HEK293T (cell line): ENCODE measurements around the gene TTC38.

Experiments
- CTCF ChIA-PET: fragments of 350-600 bp; formaldehyde crosslinking; extraction: SDS; loops from one replicate; lab custom pipeline; 2021; ENCODE audit warnings: antibody characterized with exemption, inconsistent platforms; lab: Yijun Ruan, JAX
- POLR2A ChIA-PET: fragments of 350-600 bp; formaldehyde crosslinking; extraction: SDS; loops from one replicate; lab custom pipeline; 2020; ENCODE audit warnings: antibody characterized with exemption, inconsistent platforms; lab: Yijun Ruan, JAX
- DNase-seq: peaks from one replicate; pipeline ENCODE4 v3.0.0; 2012; ENCODE audit warnings: mixed read lengths; ENCODE audit errors: extremely low spot score
- ARNT ChIP-seq: fragments of 450-650 bp; IDR thresholded peaks from 2 replicates; pipeline ENCODE4 v1.6.1; 2017; ENCODE audit warnings: mild to moderate bottlenecking
- BHLHE40 ChIP-seq: fragments of 450-650 bp; IDR thresholded peaks from 2 replicates; pipeline ENCODE4 v1.6.1; 2016; ENCODE audit warnings: mild to moderate bottlenecking, moderate library complexity, borderline replicate concordance
- CTBP1 ChIP-seq: fragments of 450-650 bp; IDR thresholded peaks from 2 replicates; pipeline ENCODE4 v1.6.1; 2016; ENCODE audit warnings: borderline replicate concordance
- ELF4 ChIP-seq: fragments of 450-650 bp; IDR thresholded peaks from 2 replicates; pipeline ENCODE4 v1.6.1; 2017; ENCODE audit warnings: antibody characterized with exemption
- FOXA1 ChIP-seq: fragments of 450-650 bp; IDR thresholded peaks from 2 replicates; pipeline ENCODE4 v1.6.1; 2016; ENCODE audit warnings: mild to moderate bottlenecking
- FOXK2 ChIP-seq: fragments of 450-650 bp; IDR thresholded peaks from 2 replicates; pipeline ENCODE4 v1.6.1; 2016; ENCODE audit warnings: mild to moderate bottlenecking
- FOXM1 ChIP-seq: fragments of 450-650 bp; IDR thresholded peaks from 2 replicates; pipeline ENCODE4 v1.6.1; 2017; ENCODE audit warnings: mild to moderate bottlenecking, borderline replicate concordance
- HDGF ChIP-seq: fragments of 450-650 bp; IDR thresholded peaks from 2 replicates; pipeline ENCODE4 v1.6.1; 2017; ENCODE audit warnings: antibody characterized with exemption, borderline replicate concordance
- L3MBTL2 ChIP-seq: fragments of 450-650 bp; conservative IDR thresholded peaks from 2 replicates; pipeline ENCODE4 v1.6.1; 2016; ENCODE audit warnings: mild to moderate bottlenecking
- LEF1 ChIP-seq: fragments of 450-650 bp; IDR thresholded peaks from 2 replicates; pipeline ENCODE4 v1.6.1; 2017; ENCODE audit warnings: mild to moderate bottlenecking, borderline replicate concordance
- NFRKB ChIP-seq: fragments of 450-650 bp; IDR thresholded peaks from 2 replicates; pipeline ENCODE4 v1.6.1; 2016; ENCODE audit warnings: mild to moderate bottlenecking, moderate library complexity
- SP1 ChIP-seq: fragments of 450-650 bp; IDR thresholded peaks from 2 replicates; pipeline ENCODE4 v1.6.1; 2017
- SUZ12 ChIP-seq: fragments of 450-650 bp; IDR thresholded peaks from 2 replicates; pipeline ENCODE4 v1.6.1; 2016; ENCODE audit warnings: mild to moderate bottlenecking
- TARDBP ChIP-seq: fragments of 450-650 bp; IDR thresholded peaks from 2 replicates; pipeline ENCODE4 v1.6.1; 2016
- ZNF384 ChIP-seq: fragments of 450-650 bp; IDR thresholded peaks from 2 replicates; pipeline ENCODE4 v1.6.1; 2016
- TF ChIP-seq, protein P1 (sequence below): fragments of 450-650 bp; IDR thresholded peaks from 2 replicates; pipeline ENCODE4 v1.6.1; 2016

Gene TTC38

DNA sequence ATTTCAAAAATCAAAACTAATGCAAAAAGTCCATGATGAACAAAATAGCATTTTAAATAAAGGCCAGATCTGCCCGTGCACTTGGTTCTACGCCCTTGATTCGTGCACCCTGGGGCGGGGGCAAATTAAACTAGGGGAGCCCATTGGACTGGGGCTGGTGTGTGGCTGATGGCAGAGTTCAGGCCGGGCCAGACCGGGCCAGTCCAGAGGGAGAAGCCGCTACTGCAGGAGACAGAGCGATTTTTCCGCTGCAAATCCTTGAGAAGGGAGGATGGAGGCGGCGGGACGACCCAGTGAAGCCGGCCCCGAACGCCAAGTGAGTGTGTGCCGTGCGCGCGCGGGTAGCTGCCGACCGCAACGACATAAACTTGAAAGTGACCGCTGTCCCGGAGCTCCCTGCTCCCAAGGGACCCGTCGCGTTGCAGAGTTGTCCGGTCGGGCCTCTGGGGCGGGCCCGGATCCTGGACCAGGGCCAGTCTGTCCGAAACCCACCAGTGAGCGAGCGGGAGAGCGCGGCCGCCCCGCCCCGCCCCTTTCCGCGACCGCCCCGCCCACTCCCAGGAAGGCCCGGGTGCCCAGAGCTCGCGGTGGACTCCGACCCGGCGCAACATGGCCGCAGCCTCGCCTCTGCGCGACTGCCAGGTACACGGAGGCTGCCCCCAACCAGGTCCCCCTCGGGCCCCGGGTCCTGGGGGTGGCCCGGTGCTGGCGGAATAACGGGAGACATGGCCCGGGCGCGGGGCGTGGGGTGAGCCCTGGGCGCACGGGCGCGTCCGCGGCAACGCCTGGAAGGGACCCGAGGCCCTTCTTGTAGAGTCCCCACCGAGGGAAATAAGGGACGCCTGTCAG lies at the start of gene TTC38:
TTC38 (plus strand) TSS at position 578 of the 849 bp plus-strand sequence; CDS start at position 610, 32 bp downstream.
- ChIA-PET CTCF (interaction anchor here (0.6 kb wide), 1 partner anchor 541 kb away, joined by 3 read pairs; no protein-coding TSS in a partner anchor), POLR2A (interaction anchor here (0.7 to 2.2 kb wide), 12 partner anchors 11 to 124 kb away, joined by 3 to 28 read pairs (median 4); partner anchors contain the start of genes CDPF1 and GTSE1)
- TF ChIP-seq SUZ12 = no peak
- no peak for TF ChIP-seq NFRKB
- TF ChIP-seq FOXM1 = no peak
- no peak for TF ChIP-seq FOXA1
- no peak for TF ChIP-seq TARDBP
- no peak for TF ChIP-seq ZNF384
- no peak for TF ChIP-seq CTBP1
- TF ChIP-seq BHLHE40 = no peak
- TF ChIP-seq L3MBTL2 = no peak; the same call in 1 of the 2 replicates
- TF ChIP-seq ELF4 = no peak
- DNase-seq = peak; percentile 95

DNA sequence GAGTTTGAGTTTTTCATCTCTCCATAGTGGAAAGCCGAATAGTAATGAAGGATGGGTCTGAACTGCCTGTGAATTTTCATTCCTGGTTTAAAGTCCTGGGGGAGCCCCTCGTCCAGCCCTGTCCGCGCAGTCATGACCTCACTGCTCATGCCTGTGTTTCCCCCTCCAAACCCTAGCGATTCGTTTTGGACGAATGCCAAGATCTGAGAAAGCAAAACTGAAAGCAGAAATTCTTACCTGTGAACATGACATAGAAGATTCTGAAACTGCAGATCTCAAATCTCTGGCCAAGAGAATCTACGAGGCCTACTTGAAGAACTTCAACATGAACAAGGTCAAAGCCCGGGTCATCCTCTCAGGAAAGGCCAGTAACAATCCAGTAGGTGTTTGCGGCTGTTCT lies 48.2 kb upstream of the TTC38 start:
- TF ChIP-seq NFRKB = no peak
- TF ChIP-seq SP1 = no peak
- TF ChIP-seq HDGF = no peak
- TF ChIP-seq L3MBTL2 = no peak
- TF ChIP-seq FOXK2 = no peak
- no peak for TF ChIP-seq FOXM1
- no peak for TF ChIP-seq FOXA1
- TF ChIP-seq TARDBP = no peak
- TF ChIP-seq CTBP1 = no peak
- no peak for TF ChIP-seq ZNF384
- TF ChIP-seq BHLHE40 = no peak
- TF ChIP-seq ELF4 = no peak
- TF ChIP-seq ARNT = no peak
- TF ChIP-seq LEF1 = no peak
- TF ChIP-seq SUZ12 = no peak
- TF ChIP-seq, protein P1, sequence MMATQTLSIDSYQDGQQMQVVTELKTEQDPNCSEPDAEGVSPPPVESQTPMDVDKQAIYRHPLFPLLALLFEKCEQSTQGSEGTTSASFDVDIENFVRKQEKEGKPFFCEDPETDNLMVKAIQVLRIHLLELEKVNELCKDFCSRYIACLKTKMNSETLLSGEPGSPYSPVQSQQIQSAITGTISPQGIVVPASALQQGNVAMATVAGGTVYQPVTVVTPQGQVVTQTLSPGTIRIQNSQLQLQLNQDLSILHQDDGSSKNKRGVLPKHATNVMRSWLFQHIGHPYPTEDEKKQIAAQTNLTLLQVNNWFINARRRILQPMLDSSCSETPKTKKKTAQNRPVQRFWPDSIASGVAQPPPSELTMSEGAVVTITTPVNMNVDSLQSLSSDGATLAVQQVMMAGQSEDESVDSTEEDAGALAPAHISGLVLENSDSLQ = no peak
- DNase-seq = no peak
- ChIA-PET CTCF (no interaction called here), POLR2A (no interaction called here)

DNA sequence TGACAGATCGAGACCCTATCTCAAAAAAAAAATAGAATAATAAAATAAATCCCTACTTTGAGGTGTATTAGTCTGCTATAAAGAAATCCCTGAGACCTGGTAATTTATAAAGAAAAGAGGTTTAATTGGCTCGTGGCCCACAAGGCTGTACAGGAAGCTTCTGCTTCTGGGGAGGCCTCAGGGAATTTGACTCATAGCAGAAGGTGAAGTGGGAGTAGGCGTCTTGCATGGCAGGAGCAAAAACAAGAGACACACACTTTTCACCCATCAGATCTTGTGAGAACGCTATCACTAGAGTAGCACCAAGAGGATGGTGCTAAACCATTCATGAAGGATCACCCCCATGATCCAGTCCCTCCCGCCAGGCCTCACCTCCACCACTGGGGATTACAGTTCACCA lies 46.9 kb upstream of the TTC38 start:
- DNase-seq = no peak
- ChIA-PET CTCF (no interaction called here), POLR2A (no interaction called here)
- TF ChIP-seq L3MBTL2 = no peak
- TF ChIP-seq HDGF = no peak
- TF ChIP-seq SUZ12 = no peak
- no peak for TF ChIP-seq NFRKB
- TF ChIP-seq, protein P1 = no peak
- no peak for TF ChIP-seq SP1
- no peak for TF ChIP-seq TARDBP
- no peak for TF ChIP-seq ARNT
- no peak for TF ChIP-seq FOXK2
- TF ChIP-seq LEF1 = no peak
- no peak for TF ChIP-seq FOXM1
- no peak for TF ChIP-seq CTBP1
- no peak for TF ChIP-seq ELF4

DNA sequence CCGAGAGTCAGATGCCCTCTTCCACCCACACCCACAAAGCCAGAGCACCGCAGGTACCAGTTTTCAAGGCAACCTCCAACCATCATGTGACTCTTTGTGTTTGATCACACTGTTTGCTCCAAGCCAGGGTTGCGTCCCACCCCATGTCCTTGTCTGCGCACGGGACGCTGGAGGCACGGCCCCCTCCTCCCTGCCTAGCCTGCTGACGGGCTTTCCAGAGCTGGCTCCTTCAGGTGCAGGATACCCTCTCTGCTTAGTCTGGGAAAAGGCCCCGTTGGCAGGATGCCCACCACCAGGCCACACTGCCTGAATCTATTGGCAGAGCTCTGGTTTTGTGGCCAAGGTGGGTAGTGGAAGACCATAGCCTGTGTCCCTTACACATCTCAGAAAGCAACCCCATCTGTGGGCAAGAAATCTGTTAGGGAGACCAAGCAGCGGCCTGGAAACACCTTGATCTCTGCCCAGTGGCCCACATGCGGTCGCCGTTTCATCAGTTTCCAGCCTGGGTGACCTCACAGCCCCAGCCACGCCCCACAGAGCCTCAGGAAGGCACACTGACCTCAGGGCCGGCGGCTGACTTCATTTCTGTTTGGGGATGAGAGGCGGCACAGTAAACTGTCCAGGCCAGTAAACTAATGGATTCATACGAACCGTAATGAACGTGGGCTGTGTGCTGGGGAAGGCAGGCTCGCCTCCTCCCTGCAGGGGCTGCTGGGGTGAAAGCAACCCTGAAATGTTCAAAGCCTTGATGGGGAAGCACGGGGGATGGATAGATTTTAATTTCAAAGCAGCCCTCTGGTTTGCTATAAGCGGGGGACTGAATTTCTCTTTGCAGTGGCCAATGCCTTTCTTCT lies 43.5 kb upstream of the TTC38 start:
- POLR2A ChIA-PET = no interaction called here
- DNase-seq = no peak
- TF ChIP-seq HDGF = no peak
- no peak for TF ChIP-seq ZNF384
- TF ChIP-seq, protein P1 = no peak
- TF ChIP-seq NFRKB = no peak
- no peak for TF ChIP-seq L3MBTL2
- TF ChIP-seq LEF1 = no peak
- no peak for TF ChIP-seq SUZ12
- no peak for TF ChIP-seq FOXA1
- no peak for TF ChIP-seq ARNT
- TF ChIP-seq ELF4 = no peak
- no peak for TF ChIP-seq TARDBP
- CTCF ChIA-PET = no interaction called here

DNA sequence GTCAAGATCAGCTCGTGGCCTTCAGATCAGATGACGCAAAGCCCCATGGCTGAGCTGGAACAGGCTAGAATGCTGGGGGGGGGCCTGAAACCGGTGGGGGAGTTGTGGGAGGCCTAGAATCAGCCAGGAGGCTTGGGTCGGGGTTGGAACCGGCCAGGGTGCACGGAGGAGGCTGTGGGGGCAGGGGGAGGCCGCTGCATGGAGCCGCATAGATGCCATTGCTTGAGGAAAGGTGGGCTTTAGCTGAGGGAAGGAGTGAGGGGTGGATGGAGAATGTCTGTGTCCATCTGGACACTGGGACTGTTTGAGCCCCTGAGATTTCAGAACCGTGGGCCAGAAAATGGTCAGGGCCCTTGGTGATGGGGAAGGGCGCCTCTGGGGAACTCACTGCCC lies 42.9 kb upstream of the TTC38 start:
- DNase-seq = no peak
- CTCF ChIA-PET = no interaction called here
- TF ChIP-seq, protein P1 = no peak
- no peak for TF ChIP-seq SP1
- no peak for TF ChIP-seq FOXM1
- TF ChIP-seq ELF4 = no peak
- no peak for TF ChIP-seq BHLHE40
- TF ChIP-seq L3MBTL2 = no peak
- no peak for TF ChIP-seq FOXA1
- TF ChIP-seq TARDBP = no peak
- no peak for TF ChIP-seq SUZ12
- no peak for TF ChIP-seq CTBP1
- no peak for TF ChIP-seq HDGF
- no peak for TF ChIP-seq ZNF384
- no peak for TF ChIP-seq LEF1
- no peak for TF ChIP-seq ARNT
- TF ChIP-seq NFRKB = no peak
- no peak for TF ChIP-seq FOXK2
- POLR2A ChIA-PET = no interaction called here
